K562 (cell line): ENCODE results near the gene TXNRD1. TPM values are rescaled to one million over a fixed set of nuclear protein-coding genes. Genes with fewer than 3 reads are reported as not detected.

ENCODE experiments used
- ATAC-seq: fragments of 200-7000 bp; cut with Tn5 transposase; 3 replicates; pipeline ENCODE4 v1.9.1; 2020; ENCODE audit warnings: moderate library complexity
- BruUV-seq: library from RNA; stranded (reverse); fragments of 400-500 nt; replicated peaks from 2 replicates; lab custom pipeline; 2021; lab: Mats Ljungman, UMichigan
- CTCF ChIA-PET: fragments of 300-600 bp; formaldehyde crosslinking; extraction: SDS; loops from one replicate; lab custom pipeline; 2021; ENCODE audit warnings: low intra/inter-chr PET ratio; lab: Yijun Ruan, JAX
- POLR2A ChIA-PET: fragments of 300-600, 350-650 bp; sonication (Branson Sonifier 250); formaldehyde crosslinking; extraction: SDS; loops from one replicate; lab custom pipeline; 2021; ENCODE audit warnings: antibody characterized with exemption, inconsistent platforms; lab: Yijun Ruan, JAX
- DNase-seq, 4 experiments: peaks; one replicate each; pipeline versions ENCODE4 v3.0.0 to v3.0.0-alpha.2; 2011 to 2018; ENCODE audit warnings: low spot score in 3 of 4, mixed read lengths in 3 of 4; ENCODE audit errors: extremely low read depth in 1 of 4
- FAIRE-seq: peaks from 2 replicates; lab custom pipeline; 2011; peaks lifted over from hg19 to GRCh38; lab: Jason Lieb, UNC
- H2AFZ ChIP-seq: 2 replicates; pipeline ENCODE4 v1.6.0; 2011; ENCODE audit warnings: low read depth, low read length, control low read depth, inconsistent platforms
- H3K27ac ChIP-seq: fragments of 200-600 bp; 3 replicates; pipeline ENCODE4 v1.8.0; 2011; ENCODE audit warnings: low read depth, mild to moderate bottlenecking, control low read depth, inconsistent platforms, low read length, moderate library complexity, mixed read lengths; ENCODE audit errors: extremely low read depth
- H3K27me3 ChIP-seq, 2 experiments: fragments of 300-600 bp in 1 of 2; 2 replicates in 1 of 2; 3 replicates in 1 of 2; pipeline versions ENCODE4 v1.6.0 to v1.8.0; 2011; ENCODE audit warnings: inconsistent platforms in 2 of 2, low read length in 2 of 2, mild to moderate bottlenecking in 1 of 2, mixed read lengths in 1 of 2, moderate library complexity in 1 of 2; ENCODE audit not compliant: control insufficient read depth in 2 of 2, insufficient read depth in 2 of 2
- H3K36me3 ChIP-seq: fragments of 300-600 bp; 3 replicates; pipeline ENCODE4 v1.8.0; 2011; ENCODE audit warnings: mild to moderate bottlenecking, low read length, inconsistent platforms; ENCODE audit not compliant: control insufficient read depth, insufficient read depth
- H3K4me1 ChIP-seq, 2 experiments: fragments of 200-600 bp in 1 of 2; replicated peaks in 1 of 2; 2 replicates in 1 of 2; 3 replicates in 1 of 2; pipeline versions ENCODE4 v1.5.1 to v1.8.0; 2011; ENCODE audit warnings: inconsistent platforms in 2 of 2, low read length in 2 of 2, mild to moderate bottlenecking in 1 of 2, mixed read lengths in 1 of 2, moderate library complexity in 1 of 2; ENCODE audit not compliant: control insufficient read depth in 2 of 2, insufficient read depth in 2 of 2
- H3K4me2 ChIP-seq: 2 replicates; pipeline ENCODE4 v1.6.1; 2011; ENCODE audit warnings: low read length, control low read depth, inconsistent platforms, mixed read lengths; ENCODE audit not compliant: insufficient read depth
- H3K4me3 ChIP-seq: fragments of 200-600 bp; sonication (generic), shearing (Covaris generic); 2 replicates; pipeline ENCODE4 v1.5.1; 2016; ENCODE audit warnings: control low read depth, inconsistent platforms
- H3K79me2 ChIP-seq: fragments of 200-600 bp; 3 replicates; pipeline ENCODE4 v1.8.0; 2011; ENCODE audit warnings: low read length, inconsistent platforms; ENCODE audit not compliant: control insufficient read depth, insufficient read depth
- H3K9ac ChIP-seq, 2 experiments: 2 replicates each; pipeline versions ENCODE4 v1.6.0 to v1.6.1; 2011; ENCODE audit warnings: low read depth in 2 of 2, low read length in 2 of 2, control low read depth in 1 of 2, inconsistent platforms in 1 of 2, mild to moderate bottlenecking in 1 of 2, mixed read lengths in 1 of 2; ENCODE audit not compliant: insufficient read depth in 1 of 2
- H3K9me1 ChIP-seq: one replicate; pipeline ENCODE4 v1.6.0; 2011; ENCODE audit warnings: inconsistent platforms, mild to moderate bottlenecking, low read length, moderate library complexity; ENCODE audit not compliant: control insufficient read depth, insufficient read depth
- H3K9me3 ChIP-seq: replicated peaks from 2 replicates; pipeline ENCODE4 v1.5.1; 2011; ENCODE audit warnings: low read depth, low read length, inconsistent platforms; ENCODE audit not compliant: control insufficient read depth, insufficient read depth
- H4K20me1 ChIP-seq: replicated peaks from 2 replicates; pipeline ENCODE4 v1.6.1; 2011; ENCODE audit warnings: low read length, inconsistent platforms, mixed read lengths; ENCODE audit not compliant: control insufficient read depth, insufficient read depth
- KLF13 ChIP-seq: fragments of 450-650 bp; IDR thresholded peaks from 2 replicates; pipeline ENCODE4 v1.6.1; 2016; ENCODE audit warnings: missing genetic modification characterization, low read depth, mild to moderate bottlenecking, missing compliant biosample characterization, moderate library complexity, borderline replicate concordance
- NCOA4 ChIP-seq: fragments of 450-650 bp; IDR thresholded peaks from 2 replicates; pipeline ENCODE4 v1.6.1; 2018; ENCODE audit warnings: mild to moderate bottlenecking; ENCODE audit not compliant: partially characterized antibody
- OTX1 ChIP-seq: fragments of 450-650 bp; formaldehyde crosslinking; IDR thresholded peaks from 2 replicates; pipeline ENCODE4 v1.4.0; 2022; ENCODE audit warnings: mild to moderate bottlenecking
- ZFX ChIP-seq: sonication (generic); formaldehyde crosslinking; IDR thresholded peaks from 2 replicates; pipeline ENCODE4 v1.8.0; 2022; ENCODE audit warnings: mild to moderate bottlenecking, missing genetic modification reagents, moderate library complexity
- ZNF12 ChIP-seq: sonication (generic); formaldehyde crosslinking; IDR thresholded peaks from 2 replicates; pipeline ENCODE4 v1.4.0; 2020; ENCODE audit warnings: mild to moderate bottlenecking, missing genetic modification reagents
- WGBS: fragments of 100-300 bp; shearing (Covaris generic); methylation state at CpG from one replicate; pipeline ENCODE4 v1.1.6; 2016; ENCODE audit warnings: low coverage, mixed read lengths; ENCODE audit not compliant: insufficient coverage; ENCODE audit errors: missing lambda C conversion rate; 5-methylcytosine and 5-hydroxymethylcytosine counted together
- in situ Hi-C: fragments of 300-500 bp; cut with MboI; formaldehyde crosslinking; loops from 4 replicates; pipeline ENCODE4 v1.15.0; 2018; ENCODE audit warnings: inconsistent platforms, mixed read lengths
- intact Hi-C: fragments of 100-400 bp; cut with micrococcal nuclease; formaldehyde crosslinking; loops from 2 replicates; pipeline ENCODE4 v1.14.2; 2022
- polyA plus RNA-seq, 8 experiments: library from polyadenylated mRNA; depleted of rRNA in 4 of 8; stranded (reverse) in 5 of 8; unstranded in 3 of 8; fragments of >200 nt; fragmentation: Nextera tagmentation in 2 of 8; fragmentation: Illumina TruSeq in 1 of 8; extraction: Ambion mirVana in 2 of 8; extraction: Trizol in 1 of 8; gene quantifications; 2 replicates each; pipeline versions ENCODE4 v1.2.1 to v1.2.3, GENCODE V29; 2011 to 2014; ENCODE audit warnings: inconsistent platforms in 1 of 8, missing spikeins in 1 of 8
- total RNA-seq, 7 experiments: library from RNA; depleted of rRNA in 6 of 7; stranded (reverse); fragments of >200 nt in 6 of 7; fragmentation: Illumina TruSeq in 2 of 7; extraction: Trizol in 2 of 7; gene quantifications; 2 replicates each; pipeline versions ENCODE4 v1.2.1 to v1.2.3, GENCODE V29; 2011 to 2021; ENCODE audit warnings: low replicate concordance in 1 of 7
- TF ChIP-seq, protein P1 (sequence below), 2 experiments: fragments of 450-650 bp; IDR thresholded peaks; 2 replicates each; pipeline ENCODE4 v1.6.1; 2018; ENCODE audit warnings: mild to moderate bottlenecking in 2 of 2, low read depth in 1 of 2; ENCODE audit not compliant: partially characterized antibody in 2 of 2
- TF ChIP-seq, protein P2 (sequence below): fragments of 450-650 bp; formaldehyde crosslinking; IDR thresholded peaks from 2 replicates; pipeline ENCODE4 v1.4.0; 2022; ENCODE audit warnings: missing genetic modification characterization

Gene TXNRD1
- total and polyA plus RNA-seq, 9 of the 15 experiments (the other 6 are each of a cell fraction or from before 2014, with no cell fraction given) = 107 to 189 (median 146) TPM

GRCh38 chr12:104384141-104384880 lies 168.7 kb downstream of the TXNRD1 start:
- Histone ChIP-seq H3K9ac (no peak overlapping the region), H2AFZ (0 out of 2 replicates have a peak overlapping the region, but pooled peaks have one; percentile 8), H3K9me1 (no peaks in the 10 kb centered on the region), H3K4me3 (no peak overlapping the region), H3K4me1 (peaks cover 3% of the 10 kb centered on the region in 2 experiments; a peak in 3 of 5 replicates), H4K20me1 (no peaks in the 10 kb centered on the region), H3K27ac (no peak overlapping the region), H3K79me2 (no peaks in the 10 kb centered on the region), H3K27me3 (no peaks in the 10 kb centered on the region), H3K4me2 (no peak overlapping the region), H3K9me3 (no peaks in the 10 kb centered on the region), H3K36me3 (no peaks in the 10 kb centered on the region)
- in situ Hi-C loops (loop anchor here (5.0 to 10.0 kb wide), 2 partner anchors 73 to 280 kb away; partner anchors contain the start of gene CHST11), intact Hi-C loops (loop anchor here (5.0 to 10.0 kb wide), 7 partner anchors 73 to 1000 kb away; partner anchors contain the start of genes CHST11 and SLC41A2)
- ATAC-seq (no peak), DNase-seq (peak in 1 of 4 experiments; percentile 23), FAIRE-seq (no peak)
- ChIA-PET POLR2A (no interaction called here), CTCF (no interaction called here)
- BruUV-seq = no TSS peak
- TF ChIP-seq ZNF12 (CRISPR knock-in tag) = peak; percentile 73; the same call in 1 of the 2 replicates
- no peak for TF ChIP-seq NCOA4
- no peak for TF ChIP-seq ZFX
- WGBS = 33% methylated on average over 6 of the region's 6 CpGs

GRCh38 chr12:104385510-104385909 lies 169.9 kb downstream of the TXNRD1 start:
- H3K4me3 ChIP-seq = no peak overlapping the region
- no peaks in the 10 kb centered on the region for H3K36me3 ChIP-seq
- H4K20me1 ChIP-seq = no peaks in the 10 kb centered on the region
- no CpG with 5 or more reads among the region's 1 CpG for WGBS
- H2AFZ ChIP-seq = no peak overlapping the region
- DNase-seq (no peak), FAIRE-seq (no peak), ATAC-seq (no peak)
- H3K4me1 ChIP-seq = peaks cover 3% of the 10 kb centered on the region in 2 experiments; a peak in 3 of 5 replicates
- no peak overlapping the region for H3K4me2 ChIP-seq
- ChIA-PET POLR2A (no interaction called here), CTCF (no interaction called here)
- H3K9ac ChIP-seq = no peak overlapping the region
- H3K27ac ChIP-seq = no peak overlapping the region
- in situ Hi-C loops (loop anchor here (10.0 kb wide), 1 partner anchor 279 kb away; no protein-coding TSS in a partner anchor), intact Hi-C loops (loop anchor here (10.0 kb wide), 2 partner anchors 569 to 999 kb away; partner anchors contain the start of gene SLC41A2)
- BruUV-seq = no TSS peak
- no peaks in the 10 kb centered on the region for H3K79me2 ChIP-seq
- H3K9me1 ChIP-seq = no peaks in the 10 kb centered on the region
- H3K9me3 ChIP-seq = no peaks in the 10 kb centered on the region
- H3K27me3 ChIP-seq = no peaks in the 10 kb centered on the region
- TF ChIP-seq OTX1 = peak; percentile 48; the same call in 1 of the 2 replicates
- TF ChIP-seq KLF13 (tag) = no peak
- TF ChIP-seq, protein P1, sequence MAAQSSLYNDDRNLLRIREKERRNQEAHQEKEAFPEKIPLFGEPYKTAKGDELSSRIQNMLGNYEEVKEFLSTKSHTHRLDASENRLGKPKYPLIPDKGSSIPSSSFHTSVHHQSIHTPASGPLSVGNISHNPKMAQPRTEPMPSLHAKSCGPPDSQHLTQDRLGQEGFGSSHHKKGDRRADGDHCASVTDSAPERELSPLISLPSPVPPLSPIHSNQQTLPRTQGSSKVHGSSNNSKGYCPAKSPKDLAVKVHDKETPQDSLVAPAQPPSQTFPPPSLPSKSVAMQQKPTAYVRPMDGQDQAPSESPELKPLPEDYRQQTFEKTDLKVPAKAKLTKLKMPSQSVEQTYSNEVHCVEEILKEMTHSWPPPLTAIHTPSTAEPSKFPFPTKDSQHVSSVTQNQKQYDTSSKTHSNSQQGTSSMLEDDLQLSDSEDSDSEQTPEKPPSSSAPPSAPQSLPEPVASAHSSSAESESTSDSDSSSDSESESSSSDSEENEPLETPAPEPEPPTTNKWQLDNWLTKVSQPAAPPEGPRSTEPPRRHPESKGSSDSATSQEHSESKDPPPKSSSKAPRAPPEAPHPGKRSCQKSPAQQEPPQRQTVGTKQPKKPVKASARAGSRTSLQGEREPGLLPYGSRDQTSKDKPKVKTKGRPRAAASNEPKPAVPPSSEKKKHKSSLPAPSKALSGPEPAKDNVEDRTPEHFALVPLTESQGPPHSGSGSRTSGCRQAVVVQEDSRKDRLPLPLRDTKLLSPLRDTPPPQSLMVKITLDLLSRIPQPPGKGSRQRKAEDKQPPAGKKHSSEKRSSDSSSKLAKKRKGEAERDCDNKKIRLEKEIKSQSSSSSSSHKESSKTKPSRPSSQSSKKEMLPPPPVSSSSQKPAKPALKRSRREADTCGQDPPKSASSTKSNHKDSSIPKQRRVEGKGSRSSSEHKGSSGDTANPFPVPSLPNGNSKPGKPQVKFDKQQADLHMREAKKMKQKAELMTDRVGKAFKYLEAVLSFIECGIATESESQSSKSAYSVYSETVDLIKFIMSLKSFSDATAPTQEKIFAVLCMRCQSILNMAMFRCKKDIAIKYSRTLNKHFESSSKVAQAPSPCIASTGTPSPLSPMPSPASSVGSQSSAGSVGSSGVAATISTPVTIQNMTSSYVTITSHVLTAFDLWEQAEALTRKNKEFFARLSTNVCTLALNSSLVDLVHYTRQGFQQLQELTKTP (IDR thresholded peaks at IDR 0.05; ENCODE audit: low read depth in 1 of 2, partially characterized antibody in 2 of 2) = no peak
- TF ChIP-seq, protein P2, sequence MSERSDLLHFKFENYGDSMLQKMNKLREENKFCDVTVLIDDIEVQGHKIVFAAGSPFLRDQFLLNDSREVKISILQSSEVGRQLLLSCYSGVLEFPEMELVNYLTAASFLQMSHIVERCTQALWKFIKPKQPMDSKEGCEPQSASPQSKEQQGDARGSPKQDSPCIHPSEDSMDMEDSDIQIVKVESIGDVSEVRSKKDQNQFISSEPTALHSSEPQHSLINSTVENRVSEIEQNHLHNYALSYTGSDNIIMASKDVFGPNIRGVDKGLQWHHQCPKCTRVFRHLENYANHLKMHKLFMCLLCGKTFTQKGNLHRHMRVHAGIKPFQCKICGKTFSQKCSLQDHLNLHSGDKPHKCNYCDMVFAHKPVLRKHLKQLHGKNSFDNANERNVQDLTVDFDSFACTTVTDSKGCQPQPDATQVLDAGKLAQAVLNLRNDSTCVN = no peak
